HT1080 (cell line): ENCODE data around the gene PYHIN1. TPM values are rescaled to one million over a fixed set of nuclear protein-coding genes. Genes with fewer than 3 reads are reported as not detected.

Experiments used
- DNase-seq: peaks from one replicate; pipeline ENCODE4 v3.0.0-alpha.2; 2015; ENCODE audit warnings: low read depth
- polyA plus RNA-seq, 2 experiments: library from polyadenylated mRNA; depleted of rRNA; stranded (reverse); fragments of >200 nt; gene quantifications; 2 replicates each; pipeline ENCODE4 v1.2.3, GENCODE V29; 2015
- total RNA-seq: library from RNA; depleted of rRNA; stranded (reverse); fragments of >200 nt; shearing (Covaris generic); gene quantifications from 2 replicates; pipeline ENCODE4 v1.2.3, GENCODE V29; 2014; rRNA removed

The PYHIN1 gene
- total RNA-seq = 0.26 TPM in 1 of 2 replicates, not detected in the other
- 0.07 TPM in 1 of 2 replicates, not detected in the other for polyA plus RNA-seq (2015; cell fraction: cytosol; rRNA removed)
- 0.09 TPM in 1 of 2 replicates, not detected in the other for polyA plus RNA-seq (2015; cell fraction: nucleus; rRNA removed)

DNA sequence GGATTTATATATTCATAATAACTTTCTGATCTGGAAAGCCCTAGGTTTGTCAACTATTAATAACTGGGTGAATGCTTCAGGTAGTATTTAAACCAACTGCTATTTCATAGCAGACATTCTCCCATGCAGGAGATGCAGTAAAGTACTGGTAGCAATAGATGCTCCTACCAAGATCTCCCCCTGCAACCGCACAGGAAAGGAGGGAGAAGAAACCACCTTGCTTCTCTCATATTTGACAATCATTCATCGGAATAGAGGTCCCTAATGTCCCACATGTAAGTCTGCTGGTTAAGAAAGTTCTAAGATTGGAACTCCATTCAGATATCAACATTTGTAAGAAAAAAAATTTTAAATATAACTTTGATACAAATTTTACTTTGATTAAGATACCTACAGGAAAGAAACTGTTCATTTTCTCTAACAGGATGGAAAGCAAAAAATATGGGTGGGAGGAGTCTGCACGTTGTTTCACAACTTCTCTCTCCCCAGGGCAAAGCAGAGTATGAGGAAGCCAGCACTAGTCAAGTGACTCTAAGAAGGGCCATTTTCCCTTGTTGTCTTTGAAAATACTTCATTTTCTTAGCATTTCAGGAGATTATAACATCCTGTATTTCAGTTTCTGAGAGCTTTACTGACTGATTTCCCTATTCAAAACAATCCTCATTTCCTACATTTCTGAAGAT, at the start of gene PYHIN1:
Gene PYHIN1, plus strand, starts transcription at position 498 of the 683 bp plus-strand sequence. CDS start 5,359 bp downstream, outside the sequence.
- DNase-seq = no peak

DNA sequence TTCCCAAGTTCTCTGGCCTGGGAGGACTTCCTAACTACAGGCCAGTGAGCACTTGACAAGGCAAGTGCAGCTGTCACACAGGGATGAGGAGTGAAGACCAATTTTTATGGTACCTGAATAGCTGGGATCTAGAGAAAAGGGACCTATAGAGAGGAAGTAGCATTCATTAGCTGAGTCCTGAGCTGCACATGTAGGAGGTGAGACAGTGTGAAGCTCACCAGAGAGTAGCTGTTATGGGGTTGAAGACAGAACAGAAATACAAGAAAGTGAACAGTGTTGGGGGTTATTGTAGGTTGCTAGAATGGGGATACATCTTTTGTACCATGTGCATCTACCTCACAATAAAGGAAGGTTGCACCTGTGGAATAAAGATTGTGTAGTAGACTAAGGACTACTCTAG, 37.7 kb upstream of the PYHIN1 start:
- DNase-seq = no peak

- no peak for DNase-seq
These were observed 32.6 kb upstream of the PYHIN1 start for GRCh38 chr1:158898722-158899121.

GRCh38 chr1:158901623-158902022, 29.7 kb upstream of the PYHIN1 start:
- no peak for DNase-seq

DNA sequence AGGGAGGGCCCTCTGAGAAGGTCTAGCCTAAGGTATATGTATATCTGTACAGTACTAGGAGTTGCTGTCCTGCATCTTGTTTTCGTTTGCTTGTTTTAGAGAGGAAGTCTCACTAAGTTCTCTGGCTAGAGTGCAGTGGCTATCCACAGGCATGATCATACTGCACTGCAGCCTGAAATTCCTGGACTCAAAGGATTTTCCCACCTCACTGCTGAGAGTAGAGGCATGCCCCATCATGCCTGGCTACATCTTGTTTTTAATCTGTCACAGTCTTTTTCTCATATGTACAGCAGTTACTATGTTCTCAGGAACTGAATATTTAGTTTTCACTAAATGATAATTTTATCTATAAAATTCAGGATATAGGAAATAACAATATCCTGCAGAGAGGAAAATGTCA, 15.3 kb upstream of the PYHIN1 start:
- DNase-seq = no peak

- no peak for DNase-seq
These were observed 6.7 kb upstream of the PYHIN1 start for GRCh38 chr1:158924677-158925076.

GRCh38 chr1:158930504-158930903, 848 bp upstream of the PYHIN1 start:
- no peak for DNase-seq

DNA sequence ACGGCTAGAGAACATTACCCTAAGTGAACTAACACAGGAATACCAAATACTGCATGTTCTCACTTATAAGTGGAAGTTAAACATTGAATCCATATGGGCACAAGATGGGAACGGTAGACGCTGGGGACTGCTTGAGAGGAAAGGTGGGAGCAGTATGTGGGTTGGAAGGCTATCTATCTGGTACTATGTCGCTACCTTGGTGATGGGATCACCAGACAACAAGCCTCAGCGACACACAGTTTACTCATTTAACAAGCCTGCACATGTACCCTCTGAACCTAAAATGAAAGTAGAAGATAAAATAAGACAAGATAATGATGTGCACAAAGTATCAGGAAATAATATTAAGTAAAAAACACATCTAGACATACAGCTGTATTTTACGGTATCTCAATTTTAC, 819 bp downstream of the PYHIN1 start:
- DNase-seq = no peak

DNA sequence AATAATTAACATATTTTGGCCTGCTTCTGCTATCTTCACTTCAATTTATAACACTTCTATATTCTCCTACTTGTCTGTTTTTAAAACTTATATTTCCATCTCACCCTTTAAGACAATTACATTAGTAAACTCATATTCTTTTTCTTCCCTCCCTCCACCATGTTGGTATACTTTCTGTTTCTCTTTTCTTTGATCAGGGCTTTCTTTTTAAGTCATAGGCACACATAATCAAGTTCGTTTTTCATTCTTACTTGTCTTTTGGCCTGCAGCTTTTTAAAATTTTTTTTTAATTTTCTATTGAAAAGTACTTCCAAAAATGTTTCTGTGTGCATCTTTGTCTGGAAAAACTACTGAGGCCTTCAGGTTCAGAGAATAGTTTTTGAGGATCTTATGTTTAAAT, 2.3 kb downstream of the PYHIN1 start:
- no peak for DNase-seq

- DNase-seq = no peak
These were observed 7.8 kb downstream of the PYHIN1 start for GRCh38 chr1:158939180-158939579.

- DNase-seq = no peak
These were observed 10.0 kb downstream of the PYHIN1 start for GRCh38 chr1:158941317-158941716.

DNA sequence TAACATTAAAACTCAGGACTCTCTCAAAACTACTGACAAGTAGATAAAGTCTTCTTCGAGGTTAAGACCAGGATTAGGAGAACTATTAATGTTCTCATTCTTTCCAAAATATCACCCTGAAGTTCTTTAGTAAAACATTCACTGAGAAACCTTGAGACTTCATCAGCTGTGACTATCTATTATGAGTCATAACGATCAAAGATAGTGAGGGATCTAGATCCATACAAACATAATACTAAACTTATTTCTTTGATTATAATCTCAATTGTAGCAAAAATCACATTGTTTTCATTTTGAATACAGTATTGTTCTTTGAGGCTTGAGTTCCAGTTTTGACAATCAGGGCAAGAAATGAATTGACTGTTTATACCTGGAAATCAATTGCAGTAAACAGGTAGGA, 11.1 kb downstream of the PYHIN1 start:
- DNase-seq = no peak

DNA sequence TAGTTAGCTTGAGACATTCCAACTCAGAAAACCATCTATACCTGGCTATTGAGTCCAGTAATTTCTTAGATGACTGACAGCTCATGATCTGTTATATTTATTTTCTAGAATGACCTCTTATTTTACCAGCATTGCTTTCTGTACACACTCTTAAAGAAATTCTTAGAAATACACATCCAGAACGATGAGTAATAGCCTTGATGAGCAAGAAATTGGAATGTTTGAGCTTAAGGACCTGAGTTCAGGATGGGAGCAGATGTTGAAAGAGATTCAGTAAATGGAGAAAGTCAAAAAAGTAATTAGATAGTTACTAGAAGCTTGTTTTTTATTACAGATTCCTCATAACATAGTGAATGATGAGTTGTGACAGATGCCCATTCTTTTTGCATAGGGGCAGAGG, 11.7 kb downstream of the PYHIN1 start:
- peak; percentile 10 for DNase-seq

DNA sequence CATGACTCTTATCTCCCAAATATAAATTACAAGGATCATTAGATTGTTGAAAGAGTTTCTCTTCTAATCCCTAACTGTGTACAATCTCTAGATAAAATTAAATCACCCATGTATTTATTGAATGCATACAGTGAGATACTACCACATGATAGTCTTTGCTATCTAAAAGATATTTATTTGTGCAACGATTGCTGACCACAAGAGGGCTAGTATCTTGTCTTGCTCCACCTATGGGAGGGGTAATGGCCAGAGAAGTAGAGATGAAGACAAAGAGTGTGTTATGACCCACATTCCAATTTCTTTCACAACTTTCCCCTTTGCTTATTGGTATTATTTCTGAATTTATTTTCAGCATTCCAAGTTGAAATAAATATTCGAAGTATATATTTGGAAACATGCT, 13.7 kb downstream of the PYHIN1 start:
- no peak for DNase-seq

DNA sequence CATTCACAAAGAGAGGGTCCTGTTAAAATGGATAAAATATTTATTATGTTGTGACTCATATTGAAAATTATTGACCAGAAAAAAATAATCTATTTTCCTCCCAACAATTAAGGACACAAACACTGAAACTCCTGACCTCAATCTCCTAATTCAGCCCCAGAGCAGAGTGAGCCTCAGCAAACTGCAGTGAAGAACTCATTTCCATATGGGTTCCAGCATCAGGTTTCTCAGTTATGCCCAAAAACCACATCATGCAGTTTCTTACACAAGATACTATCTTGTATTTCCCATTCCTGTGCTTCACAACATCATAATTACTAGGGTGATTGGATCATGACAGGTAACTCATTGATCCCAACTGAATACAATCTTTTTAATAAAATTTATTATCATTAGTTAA, 15.4 kb downstream of the PYHIN1 start:
- no peak for DNase-seq

DNA sequence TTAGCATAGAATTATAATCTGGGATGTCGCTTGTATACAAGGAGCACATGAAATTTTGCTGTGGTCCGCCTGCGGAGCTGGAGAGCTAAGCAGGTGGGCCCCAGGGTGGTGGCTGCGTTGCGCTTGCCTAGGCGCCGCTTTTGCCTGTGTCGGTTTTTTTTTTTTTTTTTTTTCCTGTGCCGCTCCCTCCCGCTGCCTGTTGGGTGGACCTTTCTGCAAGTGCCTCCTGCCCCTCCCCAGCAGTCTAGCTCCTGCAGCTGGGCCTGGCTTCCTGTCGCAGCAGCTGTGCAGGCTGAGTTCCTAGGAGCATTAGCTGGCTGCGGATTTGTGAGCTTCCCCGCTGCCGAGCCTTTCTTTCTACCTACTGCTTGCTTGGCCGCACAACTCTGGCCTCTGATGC, 20.6 kb downstream of the PYHIN1 start:
- peak; percentile 74 for DNase-seq

DNA sequence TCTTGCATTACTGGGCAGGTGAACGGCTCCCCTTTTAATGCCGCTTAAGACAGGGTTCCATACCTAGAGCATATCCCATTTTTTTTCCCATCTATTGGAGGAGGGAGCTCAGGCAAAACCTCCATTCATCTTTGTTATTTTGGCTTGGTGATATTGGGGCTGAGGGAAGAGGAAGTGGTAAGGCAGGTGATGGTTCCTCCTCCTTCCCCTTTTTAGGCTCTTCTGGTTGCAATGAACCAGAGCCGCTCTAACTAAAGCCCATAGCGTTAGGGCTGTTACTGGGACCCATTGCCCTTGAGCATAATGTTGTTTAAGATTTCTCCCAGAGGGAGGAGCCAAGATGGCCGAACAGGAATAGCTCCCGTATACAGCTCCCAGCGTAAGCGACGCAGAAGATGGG, 21.1 kb downstream of the PYHIN1 start:
- no peak for DNase-seq

GRCh38 chr1:158961178-158961577, 29.8 kb downstream of the PYHIN1 start:
- no peak for DNase-seq

- DNase-seq = no peak
These were observed 31.6 kb downstream of the PYHIN1 start for GRCh38 chr1:158962983-158963382.

DNA sequence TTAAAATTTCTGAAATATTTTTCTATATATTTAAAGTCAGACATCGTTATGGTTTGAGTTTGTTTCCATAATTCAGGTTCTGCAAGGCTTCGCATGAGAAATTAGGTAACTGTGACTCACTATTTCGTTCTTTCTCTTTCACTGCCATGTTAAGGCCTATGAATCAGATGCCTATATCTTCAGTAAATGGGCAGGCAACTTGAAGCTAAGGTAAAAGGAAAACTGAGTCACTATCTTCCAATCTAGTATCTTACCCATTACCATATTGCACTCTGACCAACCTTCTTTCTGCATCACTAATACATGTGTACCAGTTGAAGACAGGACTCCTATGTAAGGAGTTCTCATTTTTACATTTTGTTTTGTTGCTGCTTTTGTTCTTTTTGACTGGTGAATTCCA, 37.8 kb downstream of the PYHIN1 start:
- DNase-seq = peak; percentile 2

DNA sequence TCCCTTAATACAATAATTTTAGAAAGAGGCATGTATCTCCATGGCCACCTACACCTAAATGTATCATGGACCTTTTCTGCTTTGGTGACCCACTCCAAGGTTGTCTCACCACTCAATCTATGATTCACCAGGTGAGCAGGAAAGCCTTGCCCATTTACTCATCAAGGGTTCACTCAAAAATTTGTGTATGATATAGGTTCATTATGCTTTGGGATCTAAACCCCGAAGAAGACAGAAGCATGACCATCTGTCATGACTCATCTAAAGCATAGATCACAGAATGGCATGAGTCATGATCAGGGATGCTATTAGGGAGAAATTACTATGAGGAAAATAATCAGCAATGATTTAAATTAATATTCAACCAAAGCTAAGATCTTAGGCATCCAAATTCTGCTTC, 38.5 kb downstream of the PYHIN1 start:
- no peak for DNase-seq

DNA sequence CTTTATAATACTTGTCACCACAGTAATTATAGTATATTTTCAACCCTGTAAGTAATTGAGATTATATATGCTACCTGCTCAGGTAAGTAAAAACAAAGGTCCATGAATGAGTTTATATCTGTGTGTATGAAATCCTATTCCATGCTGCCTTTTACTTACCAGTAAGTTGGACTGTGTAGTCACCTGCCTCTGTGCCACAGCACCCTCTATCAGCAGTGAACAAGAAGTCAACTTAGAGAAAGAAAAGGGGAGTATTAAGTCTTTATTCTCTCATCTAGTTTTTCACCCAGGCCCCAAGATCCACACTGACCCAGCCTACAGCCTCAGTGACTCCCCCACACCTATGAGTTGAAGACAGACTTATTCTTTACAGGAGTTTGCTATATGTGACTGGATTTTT, 41.5 kb downstream of the PYHIN1 start:
- DNase-seq = no peak

DNA sequence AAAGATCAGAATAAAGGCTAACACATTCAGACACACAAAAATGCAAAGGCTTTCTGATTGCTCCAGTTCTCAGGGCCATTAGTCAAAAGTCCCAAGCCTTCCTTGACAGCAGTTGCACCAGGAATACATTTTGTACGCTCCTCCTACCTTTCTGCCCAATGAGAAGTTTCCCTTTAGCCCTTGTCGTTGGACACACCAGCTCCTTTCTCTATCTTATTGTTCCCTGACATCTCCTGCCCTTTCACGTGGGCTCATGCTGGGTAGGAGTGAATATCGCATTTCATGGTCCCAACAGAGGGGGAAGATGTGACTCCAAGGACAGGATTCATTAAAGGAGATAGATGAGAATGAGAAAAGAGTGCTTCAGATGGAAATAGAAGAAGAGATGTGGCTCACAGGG, 44.9 kb downstream of the PYHIN1 start:
- DNase-seq = no peak

DNA sequence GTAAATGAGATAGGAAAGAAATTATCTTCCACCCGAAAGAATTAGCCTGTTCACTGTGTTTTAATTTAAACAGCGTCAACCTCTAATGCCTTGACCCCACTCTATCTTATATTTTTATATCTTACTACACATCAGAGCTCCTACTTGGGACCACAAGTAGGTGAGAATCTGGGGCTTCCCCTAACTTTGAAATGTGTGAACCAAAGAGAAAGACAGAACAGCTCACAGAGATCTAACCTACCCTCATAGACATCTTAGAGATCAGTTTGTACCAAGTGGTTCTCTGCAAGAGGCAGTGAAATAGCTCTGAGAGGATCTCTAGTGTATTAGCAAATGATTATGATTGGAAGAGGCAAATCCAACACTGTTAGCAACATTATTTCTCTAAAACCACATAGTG, 47.4 kb downstream of the PYHIN1 start:
- no peak for DNase-seq
